Measurements from ENCODE around the gene TGFBR3L. TPM values are rescaled to one million over a fixed set of nuclear protein-coding genes. Genes with fewer than 3 reads are reported as not detected.

The TGFBR3L gene
- total RNA-seq, 1 experiment from 2014 or later, result 0.94 TPM

DNA sequence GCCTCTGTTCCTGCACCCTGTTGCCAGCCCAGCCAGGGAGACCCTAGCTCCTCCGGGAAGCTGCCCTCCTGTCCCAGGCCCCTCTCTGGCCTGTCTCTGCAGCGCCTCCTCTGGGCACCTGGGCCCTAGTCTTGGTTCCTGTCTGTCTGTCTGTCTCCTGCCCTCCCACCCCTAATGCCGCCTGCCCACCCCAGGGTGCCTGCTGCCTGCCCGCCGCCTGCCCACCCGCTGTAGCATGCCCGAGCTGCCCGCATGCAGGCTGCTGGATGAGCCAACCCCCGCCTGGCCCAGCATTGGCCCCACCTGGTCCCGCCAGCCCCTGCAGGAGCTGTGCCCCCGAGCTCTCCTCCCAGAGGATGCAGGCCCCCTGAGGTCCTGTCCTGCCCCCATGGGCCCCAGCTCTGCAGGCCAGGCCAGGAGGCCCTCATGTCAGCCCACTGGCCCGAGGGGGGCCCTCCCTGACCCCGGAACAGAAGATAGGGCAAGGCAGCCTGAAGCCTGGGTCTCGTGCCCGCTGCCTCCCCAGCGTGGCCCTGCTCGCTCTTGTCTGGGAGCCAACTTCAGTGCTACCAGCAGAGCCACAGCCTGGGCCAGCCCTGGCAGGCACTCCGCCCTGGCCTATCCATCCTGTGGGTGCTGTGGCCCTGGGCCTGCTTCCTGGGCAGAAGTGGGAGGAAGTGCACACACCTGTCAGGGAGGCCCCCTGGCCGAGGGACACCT is 5.7 kb upstream of the TGFBR3L start:
- no peaks in the 10 kb centered on the region for H3K9me3 Mint-ChIP-seq (ENCODE audit: low read depth, unreplicated experiment)
- H3K27ac Mint-ChIP-seq (ENCODE audit: unreplicated experiment), result no peak overlapping the region
- no peak for DNase-seq
- peaks cover 16% of the 10 kb centered on the region for H3K4me1 Mint-ChIP-seq (ENCODE audit: low read depth, unreplicated experiment)
- BruUV-seq (replicated peaks), result no TSS peak
- TF ChIP-seq, protein P1, sequence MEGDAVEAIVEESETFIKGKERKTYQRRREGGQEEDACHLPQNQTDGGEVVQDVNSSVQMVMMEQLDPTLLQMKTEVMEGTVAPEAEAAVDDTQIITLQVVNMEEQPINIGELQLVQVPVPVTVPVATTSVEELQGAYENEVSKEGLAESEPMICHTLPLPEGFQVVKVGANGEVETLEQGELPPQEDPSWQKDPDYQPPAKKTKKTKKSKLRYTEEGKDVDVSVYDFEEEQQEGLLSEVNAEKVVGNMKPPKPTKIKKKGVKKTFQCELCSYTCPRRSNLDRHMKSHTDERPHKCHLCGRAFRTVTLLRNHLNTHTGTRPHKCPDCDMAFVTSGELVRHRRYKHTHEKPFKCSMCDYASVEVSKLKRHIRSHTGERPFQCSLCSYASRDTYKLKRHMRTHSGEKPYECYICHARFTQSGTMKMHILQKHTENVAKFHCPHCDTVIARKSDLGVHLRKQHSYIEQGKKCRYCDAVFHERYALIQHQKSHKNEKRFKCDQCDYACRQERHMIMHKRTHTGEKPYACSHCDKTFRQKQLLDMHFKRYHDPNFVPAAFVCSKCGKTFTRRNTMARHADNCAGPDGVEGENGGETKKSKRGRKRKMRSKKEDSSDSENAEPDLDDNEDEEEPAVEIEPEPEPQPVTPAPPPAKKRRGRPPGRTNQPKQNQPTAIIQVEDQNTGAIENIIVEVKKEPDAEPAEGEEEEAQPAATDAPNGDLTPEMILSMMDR (IDR thresholded peaks at IDR 0.05; ENCODE audit: unreplicated experiment), result no peak
- H3K4me3 Mint-ChIP-seq (ENCODE audit: low read depth, unreplicated experiment), result no peak overlapping the region
- peaks cover 41% of the 10 kb centered on the region for H3K36me3 Mint-ChIP-seq (ENCODE audit: insufficient read depth, unreplicated experiment)
- intact Hi-C loops (cut with micrococcal nuclease; ENCODE audit: unreplicated experiment), result no loop called here
- CTCF ChIA-PET, result interaction anchor here (0.7 kb wide), 1 partner anchor 240 kb away, joined by 3 read pairs; no protein-coding TSS in a partner anchor
- no peaks in the 10 kb centered on the region for H3K27me3 Mint-ChIP-seq (ENCODE audit: unreplicated experiment)

- H3K9me3 Mint-ChIP-seq (ENCODE audit: low read depth, unreplicated experiment), result no peaks in the 10 kb centered on the region
- CTCF ChIA-PET, result no interaction called here
- no peak overlapping the region for H3K27ac Mint-ChIP-seq (ENCODE audit: unreplicated experiment)
- TF ChIP-seq, protein P1 (IDR thresholded peaks at IDR 0.05; ENCODE audit: unreplicated experiment), result no peak
- peaks cover 40% of the 10 kb centered on the region for H3K36me3 Mint-ChIP-seq (ENCODE audit: insufficient read depth, unreplicated experiment)
- intact Hi-C loops (cut with micrococcal nuclease; ENCODE audit: unreplicated experiment), result no loop called here
- DNase-seq, result no peak
- no peaks in the 10 kb centered on the region for H3K27me3 Mint-ChIP-seq (ENCODE audit: unreplicated experiment)
- H3K4me3 Mint-ChIP-seq (ENCODE audit: low read depth, unreplicated experiment), result no peak overlapping the region
- H3K4me1 Mint-ChIP-seq (ENCODE audit: low read depth, unreplicated experiment), result peaks cover 15% of the 10 kb centered on the region
- no TSS peak for BruUV-seq (replicated peaks)
Measured at GRCh38 chr19:7909471-7910067, 5.1 kb upstream of the TGFBR3L start.

- no TSS peak for BruUV-seq (replicated peaks)
- no peaks in the 10 kb centered on the region for H3K27me3 Mint-ChIP-seq (ENCODE audit: unreplicated experiment)
- intact Hi-C loops (cut with micrococcal nuclease; ENCODE audit: unreplicated experiment), result no loop called here
- no peak overlapping the region for H3K4me3 Mint-ChIP-seq (ENCODE audit: low read depth, unreplicated experiment)
- CTCF ChIA-PET, result no interaction called here
- peaks cover 5% of the 10 kb centered on the region for H3K4me1 Mint-ChIP-seq (ENCODE audit: low read depth, unreplicated experiment)
- no peak overlapping the region for H3K27ac Mint-ChIP-seq (ENCODE audit: unreplicated experiment)
- TF ChIP-seq, protein P1 (IDR thresholded peaks at IDR 0.05; ENCODE audit: unreplicated experiment), result no peak
- no peak for DNase-seq
- no peaks in the 10 kb centered on the region for H3K9me3 Mint-ChIP-seq (ENCODE audit: low read depth, unreplicated experiment)
- peaks cover 35% of the 10 kb centered on the region for H3K36me3 Mint-ChIP-seq (ENCODE audit: insufficient read depth, unreplicated experiment)
Measured at GRCh38 chr19:7910321-7911161, 4.1 kb upstream of the TGFBR3L start.

- H3K36me3 Mint-ChIP-seq (ENCODE audit: insufficient read depth, unreplicated experiment), result peaks cover 26% of the 10 kb centered on the region
- TF ChIP-seq, protein P1 (IDR thresholded peaks at IDR 0.05; ENCODE audit: unreplicated experiment), result no peak
- H3K4me1 Mint-ChIP-seq (ENCODE audit: low read depth, unreplicated experiment), result no peaks in the 10 kb centered on the region
- H3K27me3 Mint-ChIP-seq (ENCODE audit: unreplicated experiment), result no peaks in the 10 kb centered on the region
- no TSS peak for BruUV-seq (replicated peaks)
- no peak overlapping the region for H3K27ac Mint-ChIP-seq (ENCODE audit: unreplicated experiment)
- H3K4me3 Mint-ChIP-seq (ENCODE audit: low read depth, unreplicated experiment), result no peak overlapping the region
- CTCF ChIA-PET, result no interaction called here
- intact Hi-C loops (cut with micrococcal nuclease; ENCODE audit: unreplicated experiment), result no loop called here
- DNase-seq, result no peak
- no peaks in the 10 kb centered on the region for H3K9me3 Mint-ChIP-seq (ENCODE audit: low read depth, unreplicated experiment)
Measured at GRCh38 chr19:7911508-7912143, 3.0 kb upstream of the TGFBR3L start.

Measured in Calu3 (cell line).